GM12878 (cell line): ENCODE measurements around the gene CDHR4.
"Not testable (repeated sequence)": the region's sequence is repeated elsewhere in the genome, so short reads cannot be mapped to it uniquely, and the experiment has no call there.

Source experiments
- CHD4 ChIP-seq: fragments of 200-600 bp; sonication (generic); IDR thresholded peaks from 2 replicates; pipeline ENCODE4 v1.6.1; 2016; ENCODE audit warnings: mild to moderate bottlenecking
- CTCF ChIP-seq, 3 experiments: IDR thresholded peaks in 2 of 3; conservative IDR thresholded peaks in 1 of 3; 2 replicates each; pipeline ENCODE4 v1.5.1; 2011; ENCODE audit warnings: low read depth in 3 of 3, low read length in 3 of 3, mild to moderate bottlenecking in 3 of 3, control low read depth in 2 of 3, moderate library complexity in 2 of 3, inconsistent platforms in 1 of 3, mixed read lengths in 1 of 3; ENCODE audit not compliant: control insufficient read depth in 2 of 3, insufficient read depth in 1 of 3; ENCODE audit errors: extremely low read depth in 1 of 3
- EZH2 ChIP-seq: IDR thresholded peaks from 2 replicates; pipeline ENCODE4 v1.6.1; 2012; ENCODE audit warnings: low read depth, mild to moderate bottlenecking, control low read depth, inconsistent platforms, low read length, borderline replicate concordance; ENCODE audit not compliant: control insufficient read depth
- HCFC1 ChIP-seq: fragments of 150-350 bp; IDR thresholded peaks from 2 replicates; pipeline ENCODE4 v1.6.1; 2014; ENCODE audit warnings: low read length
- HDAC6 ChIP-seq: fragments of 200-600 bp; sonication (generic); IDR thresholded peaks from one replicate; pipeline ENCODE4 v1.8.0; 2017; ENCODE audit warnings: antibody characterized with exemption; ENCODE audit not compliant: unreplicated experiment
- POLR2AphosphoS5 ChIP-seq: IDR thresholded peaks from 2 replicates; pipeline ENCODE4 v1.6.1; 2011; ENCODE audit warnings: mild to moderate bottlenecking, low read length, inconsistent platforms
- RFX5 ChIP-seq: IDR thresholded peaks from 2 replicates; pipeline ENCODE4 v1.6.1; 2011; ENCODE audit warnings: low read depth, low read length, improper control_type of control experiment

GRCh38 chr3:49776101-49776500 lies 23.6 kb downstream of the CDHR4 start:
- not testable (repeated sequence) for TF ChIP-seq RFX5; CTCF (IDR thresholded peaks at IDR 0.05 in 2 of 3, conservative IDR thresholded peaks at IDR 0.05 in 1 of 3; ENCODE audit: control insufficient read depth in 2 of 3, extremely low read depth in 1 of 3, insufficient read depth in 1 of 3, low read depth in 3 of 3, low read length in 3 of 3); HDAC6; CHD4; EZH2; HCFC1; POLR2AphosphoS5
